Measurements from ENCODE around the gene TMEM106A. TPM values are rescaled to one million over a fixed set of nuclear protein-coding genes. Genes with fewer than 3 reads are reported as not detected.
A peak's percentile ranks its signal among the peaks of the same experiment; 100 is the strongest.

The TMEM106A gene
- total and polyA plus RNA-seq, 2 of the 13 experiments (the other 11 are each of a cell fraction or from before 2014, with no cell fraction given), result 16.9 to 35.9 TPM

DNA sequence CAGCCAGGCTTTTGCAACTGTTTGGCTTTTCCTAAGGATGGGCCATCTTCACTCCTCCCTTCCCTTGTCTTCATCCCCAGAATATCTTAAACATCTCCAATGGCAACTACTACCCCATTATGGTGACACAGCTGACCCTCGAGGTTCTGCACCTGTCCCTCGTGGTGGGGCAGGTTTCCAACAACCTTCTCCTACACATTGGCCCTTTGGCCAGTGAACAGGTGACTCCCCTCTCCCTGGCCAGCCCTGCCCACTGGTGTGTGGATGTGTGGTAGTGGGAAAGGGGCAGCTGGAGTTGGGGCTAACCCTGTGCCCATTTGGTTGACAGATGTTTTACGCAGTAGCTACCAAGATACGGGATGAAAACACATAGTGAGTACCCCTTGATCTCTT lies 4.7 kb downstream of the TMEM106A start:
- CTCF ChIA-PET (ENCODE audit: low intra/inter-chr PET ratio, low total read pairs), result no interaction called here
- 24% methylated on average over 4 of the region's 4 CpGs for WGBS (ENCODE audit: low lambda C conversion rate)
- TF ChIP-seq CBX5 (CRISPR knock-in tag; IDR thresholded peaks at IDR 0.05; ENCODE audit: borderline replicate concordance) (0 out of 2 replicates have a peak, but pooled peaks have one; percentile 9), KLF13 (CRISPR knock-in tag; IDR thresholded peaks at IDR 0.05) (0 out of 2 replicates have a peak, but pooled peaks have one; percentile 15), ARNT2 (CRISPR knock-in tag; IDR thresholded peaks at IDR 0.05; ENCODE audit: low read depth) (peak; percentile 34; the same call in 1 of the 2 replicates), SSRP1 (CRISPR knock-in tag; IDR thresholded peaks at IDR 0.05) (peak; percentile 88), ZNF768 (CRISPR knock-in tag; IDR thresholded peaks at IDR 0.05) (0 out of 2 replicates have a peak, but pooled peaks have one; percentile 11), ZC3H13 (CRISPR knock-in tag; IDR thresholded peaks at IDR 0.05) (peak; percentile 30), ZBTB42 (CRISPR knock-in tag; IDR thresholded peaks at IDR 0.05) (peak; percentile 36; the same call in 1 of the 2 replicates), ZNF550 (CRISPR knock-in tag; IDR thresholded peaks at IDR 0.05; ENCODE audit: borderline replicate concordance) (0 out of 2 replicates have a peak, but pooled peaks have one; percentile 64), ATF7-NPFF (CRISPR knock-in tag; IDR thresholded peaks at IDR 0.05; ENCODE audit: low read depth) (peak; percentile 82; the same call in 1 of the 2 replicates), SAFB2 (CRISPR knock-in tag; IDR thresholded peaks at IDR 0.05; ENCODE audit: borderline replicate concordance, low read depth) (peak; percentile 3; the same call in 1 of the 2 replicates), ZFP36L1 (CRISPR knock-in tag; IDR thresholded peaks at IDR 0.05) (peak; percentile 14; the same call in 1 of the 2 replicates), ZC3H4 (CRISPR knock-in tag; IDR thresholded peaks at IDR 0.05; ENCODE audit: borderline replicate concordance) (peak; percentile 36)
- TF ChIP-seq, protein P1, sequence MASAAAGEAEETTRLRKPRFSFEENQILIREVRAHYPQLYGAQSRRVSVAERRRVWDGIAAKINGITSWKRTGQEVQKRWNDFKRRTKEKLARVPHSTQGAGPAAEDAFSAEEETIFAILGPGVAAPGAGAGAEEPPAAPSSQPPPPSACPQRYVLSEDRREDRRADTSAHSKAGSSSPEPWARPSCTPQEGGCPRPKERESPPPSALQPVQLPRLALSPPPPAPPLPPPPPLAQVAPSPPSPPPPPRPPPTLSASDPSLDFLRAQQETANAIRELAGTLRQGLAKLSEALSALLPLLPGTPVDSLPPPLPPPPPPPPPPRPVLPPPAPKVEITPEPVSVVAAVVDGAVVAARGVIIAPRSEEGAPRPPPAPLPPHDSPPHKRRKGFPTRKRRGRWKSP (CRISPR knock-in tag; IDR thresholded peaks at IDR 0.05), result 0 out of 2 replicates have a peak, but pooled peaks have one; percentile 7
- TF ChIP-seq, protein P2, sequence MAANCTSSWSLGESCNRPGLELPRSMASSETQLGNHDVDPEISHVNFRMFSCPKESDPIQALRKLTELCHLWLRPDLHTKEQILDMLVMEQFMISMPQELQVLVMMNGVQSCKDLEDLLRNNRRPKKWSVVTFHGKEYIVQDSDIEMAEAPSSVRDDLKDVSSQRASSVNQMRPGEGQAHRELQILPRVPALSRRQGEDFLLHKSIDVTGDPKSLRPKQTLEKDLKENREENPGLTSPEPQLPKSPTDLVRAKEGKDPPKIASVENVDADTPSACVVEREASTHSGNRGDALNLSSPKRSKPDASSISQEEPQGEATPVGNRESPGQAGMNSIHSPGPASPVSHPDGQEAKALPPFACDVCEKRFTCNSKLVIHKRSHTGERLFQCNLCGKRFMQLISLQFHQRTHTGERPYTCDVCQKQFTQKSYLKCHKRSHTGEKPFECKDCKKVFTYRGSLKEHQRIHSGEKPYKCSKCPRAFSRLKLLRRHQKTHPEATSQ (CRISPR knock-in tag; IDR thresholded peaks at IDR 0.05; ENCODE audit: borderline replicate concordance), result 0 out of 2 replicates have a peak, but pooled peaks have one; percentile 18
- TF ChIP-seq, protein P3, sequence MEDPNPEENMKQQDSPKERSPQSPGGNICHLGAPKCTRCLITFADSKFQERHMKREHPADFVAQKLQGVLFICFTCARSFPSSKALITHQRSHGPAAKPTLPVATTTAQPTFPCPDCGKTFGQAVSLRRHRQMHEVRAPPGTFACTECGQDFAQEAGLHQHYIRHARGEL (CRISPR knock-in tag; IDR thresholded peaks at IDR 0.05), result 0 out of 2 replicates have a peak, but pooled peaks have one; percentile 52
- TF ChIP-seq, protein P4, sequence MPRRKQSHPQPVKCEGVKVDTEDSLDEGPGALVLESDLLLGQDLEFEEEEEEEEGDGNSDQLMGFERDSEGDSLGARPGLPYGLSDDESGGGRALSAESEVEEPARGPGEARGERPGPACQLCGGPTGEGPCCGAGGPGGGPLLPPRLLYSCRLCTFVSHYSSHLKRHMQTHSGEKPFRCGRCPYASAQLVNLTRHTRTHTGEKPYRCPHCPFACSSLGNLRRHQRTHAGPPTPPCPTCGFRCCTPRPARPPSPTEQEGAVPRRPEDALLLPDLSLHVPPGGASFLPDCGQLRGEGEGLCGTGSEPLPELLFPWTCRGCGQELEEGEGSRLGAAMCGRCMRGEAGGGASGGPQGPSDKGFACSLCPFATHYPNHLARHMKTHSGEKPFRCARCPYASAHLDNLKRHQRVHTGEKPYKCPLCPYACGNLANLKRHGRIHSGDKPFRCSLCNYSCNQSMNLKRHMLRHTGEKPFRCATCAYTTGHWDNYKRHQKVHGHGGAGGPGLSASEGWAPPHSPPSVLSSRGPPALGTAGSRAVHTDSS (CRISPR knock-in tag; conservative IDR thresholded peaks at IDR 0.05), result no peak; the same call in 1 of the 2 replicates
- TF ChIP-seq, protein P5, sequence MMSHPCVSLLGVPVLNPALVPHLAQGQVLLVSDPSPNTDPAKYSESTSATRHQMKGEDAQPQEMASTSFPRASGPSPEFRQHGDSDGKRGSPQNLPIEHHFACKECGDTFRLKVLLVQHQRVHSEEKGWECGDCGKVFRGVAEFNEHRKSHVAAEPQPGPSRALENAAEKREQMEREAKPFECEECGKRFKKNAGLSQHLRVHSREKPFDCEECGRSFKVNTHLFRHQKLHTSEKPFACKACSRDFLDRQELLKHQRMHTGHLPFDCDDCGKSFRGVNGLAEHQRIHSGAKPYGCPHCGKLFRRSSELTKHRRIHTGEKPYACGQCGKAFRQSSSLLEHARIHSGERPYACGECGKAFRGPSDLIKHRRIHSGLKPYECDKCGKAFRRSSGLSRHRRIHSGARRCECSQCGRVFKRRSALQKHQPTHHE (CRISPR knock-in tag; IDR thresholded peaks at IDR 0.05; ENCODE audit: borderline replicate concordance), result no peak

More for the DNA sequence above, 4.7 kb downstream of the TMEM106A start:
- FAIRE-seq, result no peak
- Histone ChIP-seq H3K4me3 (replicated peaks in 1 of 3; ENCODE audit: insufficient read depth in 1 of 3, low read depth in 2 of 3, low read length in 3 of 3) (peak overlapping the region in 1 of 3 experiments; percentile 18; a peak in 2 of 6 replicates), H3K9me3 (ENCODE audit: low read length) (no peaks in the 10 kb centered on the region), H3K27ac (ENCODE audit: extremely low read length, insufficient read depth, low read length) (peak overlapping the region; percentile 94), H2AFZ (ENCODE audit: low read length) (no peak overlapping the region), H3K36me3 (replicated peaks in 1 of 2; ENCODE audit: control insufficient read depth in 1 of 2, insufficient read depth in 2 of 2, low read length in 2 of 2) (peaks cover 6 to 36% of the 10 kb centered on the region in 2 experiments), H3K9ac (ENCODE audit: insufficient read depth, low read depth, low read length) (peak overlapping the region; percentile 36), H3K79me2 (ENCODE audit: insufficient read depth, low read length) (peaks cover 24% of the 10 kb centered on the region), H4K20me1 (ENCODE audit: insufficient read depth, low read length) (no peaks in the 10 kb centered on the region), H3K27me3 (ENCODE audit: control insufficient read depth in 1 of 2, insufficient read depth in 2 of 2, low read length in 2 of 2) (no peaks in the 10 kb centered on the region; a peak in 1 of 5 replicates), H3K4me2 (ENCODE audit: low read depth, low read length) (peak overlapping the region; percentile 60), H3K4me1 (ENCODE audit: insufficient read depth, low read length) (peaks cover 76% of the 10 kb centered on the region)
- in situ Hi-C loops (cut with HindIII; ENCODE audit: extremely low pct_ligation_motif_present, low pct_unique_long_range_greater_than_20kb) (no loop called here), intact Hi-C loops (cut with micrococcal nuclease; ENCODE audit: unreplicated experiment) (loop anchor here (2.0 kb wide), 1 partner anchor 46 kb away; the partner anchor contains the start of gene NBR1)
- POLR2A ChIA-PET, result interaction anchor here (1.1 to 7.6 kb wide), 20 partner anchors 10 to 218 kb away, joined by 3 to 177 read pairs (median 12); partner anchors contain the start of genes NBR1 and RPL27
- ATAC-seq, result peak; percentile 45
- BruUV-seq (replicated peaks), result TSS peak; percentile 60
- DNase-seq (ENCODE audit: low spot score), result no peak

Measured in HepG2 (cell line).